ENCODE results near the gene LGR5.

Gene LGR5

GRCh38 chr12:71431991-71432390 lies 7.6 kb upstream of the LGR5 start:
- H3K4me2 ChIP-seq (ENCODE audit: low read length) = no peak overlapping the region
- H3K9ac ChIP-seq (ENCODE audit: low read length) = no peak overlapping the region
- no peaks in the 10 kb centered on the region for H3K36me3 ChIP-seq (replicated peaks; ENCODE audit: low read depth, low read length)
- H2AFZ ChIP-seq (ENCODE audit: low read depth, low read length) = no peak overlapping the region
- H3K4me1 ChIP-seq (ENCODE audit: low read length) = no peaks in the 10 kb centered on the region
- H4K20me1 ChIP-seq (ENCODE audit: insufficient read depth, low read length) = no peaks in the 10 kb centered on the region
- TF ChIP-seq EZH2phosphoT487 (IDR thresholded peaks at IDR 0.05; ENCODE audit: low read depth) = no peak
- no peak overlapping the region for H3K4me3 ChIP-seq (ENCODE audit: low read length)
- H3K27me3 ChIP-seq (ENCODE audit: low read depth, low read length) = no peaks in the 10 kb centered on the region
- H3K27ac ChIP-seq (ENCODE audit: low read length) = no peak overlapping the region
- H3K79me2 ChIP-seq (ENCODE audit: low read length) = no peaks in the 10 kb centered on the region
- H3K9me3 ChIP-seq (ENCODE audit: insufficient read depth, low read length) = no peaks in the 10 kb centered on the region

GRCh38 chr12:71432936-71433335 lies 6.7 kb upstream of the LGR5 start:
- no peak overlapping the region for H2AFZ ChIP-seq (ENCODE audit: low read depth, low read length)
- no peak overlapping the region for H3K9ac ChIP-seq (ENCODE audit: low read length)
- no peak overlapping the region for H3K4me3 ChIP-seq (ENCODE audit: low read length)
- H3K27me3 ChIP-seq (ENCODE audit: low read depth, low read length) = no peaks in the 10 kb centered on the region
- H3K4me1 ChIP-seq (ENCODE audit: low read length) = no peaks in the 10 kb centered on the region
- TF ChIP-seq CTCF (IDR thresholded peaks at IDR 0.05; ENCODE audit: low read depth, low read length) = no peak
- no peaks in the 10 kb centered on the region for H3K9me3 ChIP-seq (ENCODE audit: insufficient read depth, low read length)
- H3K36me3 ChIP-seq (replicated peaks; ENCODE audit: low read depth, low read length) = no peaks in the 10 kb centered on the region
- H3K79me2 ChIP-seq (ENCODE audit: low read length) = no peaks in the 10 kb centered on the region
- no peak overlapping the region for H3K4me2 ChIP-seq (ENCODE audit: low read length)
- no peaks in the 10 kb centered on the region for H4K20me1 ChIP-seq (ENCODE audit: insufficient read depth, low read length)
- H3K27ac ChIP-seq (ENCODE audit: low read length) = no peak overlapping the region

- Histone ChIP-seq H3K27me3 (ENCODE audit: low read depth, low read length) (no peaks in the 10 kb centered on the region), H3K9ac (ENCODE audit: low read length) (no peak overlapping the region), H3K9me3 (ENCODE audit: insufficient read depth, low read length) (no peaks in the 10 kb centered on the region), H4K20me1 (ENCODE audit: insufficient read depth, low read length) (no peaks in the 10 kb centered on the region), H3K4me2 (ENCODE audit: low read length) (no peak overlapping the region), H3K79me2 (ENCODE audit: low read length) (no peaks in the 10 kb centered on the region), H2AFZ (ENCODE audit: low read depth, low read length) (no peak overlapping the region), H3K4me3 (ENCODE audit: low read length) (no peak overlapping the region), H3K4me1 (ENCODE audit: low read length) (no peaks in the 10 kb centered on the region), H3K27ac (ENCODE audit: low read length) (no peak overlapping the region), H3K36me3 (replicated peaks; ENCODE audit: low read depth, low read length) (no peaks in the 10 kb centered on the region)
- TF ChIP-seq CTCF (IDR thresholded peaks at IDR 0.05; ENCODE audit: low read depth, low read length) = no peak
- TF ChIP-seq EZH2phosphoT487 (IDR thresholded peaks at IDR 0.05; ENCODE audit: low read depth) = no peak
Measured at GRCh38 chr12:71436696-71437095, 2.9 kb upstream of the LGR5 start.

- Histone ChIP-seq H3K4me3 (ENCODE audit: low read length) (no peak overlapping the region), H3K27me3 (ENCODE audit: low read depth, low read length) (no peaks in the 10 kb centered on the region), H3K27ac (ENCODE audit: low read length) (no peak overlapping the region)
Measured at GRCh38 chr12:71438670-71439361, 782 bp upstream of the LGR5 start.

More at GRCh38 chr12:71438670-71439361, 782 bp upstream of the LGR5 start:
- Histone ChIP-seq H3K4me2 (ENCODE audit: low read length) (no peak overlapping the region), H3K9ac (ENCODE audit: low read length) (no peak overlapping the region), H4K20me1 (ENCODE audit: insufficient read depth, low read length) (no peaks in the 10 kb centered on the region), H2AFZ (ENCODE audit: low read depth, low read length) (no peak overlapping the region), H3K79me2 (ENCODE audit: low read length) (no peaks in the 10 kb centered on the region), H3K4me1 (ENCODE audit: low read length) (no peaks in the 10 kb centered on the region), H3K9me3 (ENCODE audit: insufficient read depth, low read length) (no peaks in the 10 kb centered on the region), H3K36me3 (replicated peaks; ENCODE audit: low read depth, low read length) (no peaks in the 10 kb centered on the region)
- TF ChIP-seq CTCF (IDR thresholded peaks at IDR 0.05; ENCODE audit: low read depth, low read length) (no peak), EZH2phosphoT487 (IDR thresholded peaks at IDR 0.05; ENCODE audit: low read depth) (no peak)

All from OCI-LY3 (cell line).